Endothelial cell (in vitro differentiated cells): ENCODE results near the gene PPP1R14C. TPM values are rescaled to one million over a fixed set of nuclear protein-coding genes. Genes with fewer than 3 reads are reported as not detected.
"Not testable (repeated sequence)": the region's sequence is repeated elsewhere in the genome, so short reads cannot be mapped to it uniquely, and the experiment has no call there.

ENCODE experiments used
- DNase-seq: peaks from one replicate; pipeline ENCODE4 v3.0.0; 2021; ENCODE audit warnings: low spot score
- H3K27ac Mint-ChIP-seq: one replicate; pipeline ENCODE4 v1.8.0; 2021; ENCODE audit warnings: mixed read lengths, inconsistent platforms; ENCODE audit not compliant: unreplicated experiment
- H3K27me3 Mint-ChIP-seq: one replicate; pipeline ENCODE4 v1.8.0; 2021; ENCODE audit warnings: mild to moderate bottlenecking, moderate library complexity, mixed read lengths, inconsistent platforms; ENCODE audit not compliant: unreplicated experiment
- H3K36me3 Mint-ChIP-seq: one replicate; pipeline ENCODE4 v1.8.0; 2021; ENCODE audit warnings: mild to moderate bottlenecking, low read depth, mixed read lengths, inconsistent platforms; ENCODE audit not compliant: unreplicated experiment
- H3K4me1 Mint-ChIP-seq: one replicate; pipeline ENCODE4 v1.8.0; 2021; ENCODE audit warnings: mild to moderate bottlenecking, mixed read lengths, inconsistent platforms; ENCODE audit not compliant: unreplicated experiment
- H3K4me3 Mint-ChIP-seq: one replicate; pipeline ENCODE4 v1.8.0; 2021; ENCODE audit warnings: mild to moderate bottlenecking, mixed read lengths, inconsistent platforms; ENCODE audit not compliant: unreplicated experiment
- H3K9me3 Mint-ChIP-seq: one replicate; pipeline ENCODE4 v1.8.0; 2021; ENCODE audit warnings: mixed read lengths, inconsistent platforms; ENCODE audit not compliant: unreplicated experiment
- CTCF ChIP-seq: fragments of 200-600 bp; sonication (generic); IDR thresholded peaks from one replicate; pipeline ENCODE4 v1.5.0; 2021; ENCODE audit warnings: antibody characterized with exemption; ENCODE audit not compliant: unreplicated experiment
- total RNA-seq: library from RNA; stranded (reverse); fragmentation: NEBNext Ultra II Directional; extraction: Animal tissue kit (Norgen Biotek cat#: 25700); gene quantifications from one replicate; pipeline ENCODE4 v1.2.1, GENCODE V29; 2021; ENCODE audit not compliant: unreplicated experiment

PPP1R14C gene
- total RNA-seq, 1 donor from 2014 or later = 2.5 TPM

DNA sequence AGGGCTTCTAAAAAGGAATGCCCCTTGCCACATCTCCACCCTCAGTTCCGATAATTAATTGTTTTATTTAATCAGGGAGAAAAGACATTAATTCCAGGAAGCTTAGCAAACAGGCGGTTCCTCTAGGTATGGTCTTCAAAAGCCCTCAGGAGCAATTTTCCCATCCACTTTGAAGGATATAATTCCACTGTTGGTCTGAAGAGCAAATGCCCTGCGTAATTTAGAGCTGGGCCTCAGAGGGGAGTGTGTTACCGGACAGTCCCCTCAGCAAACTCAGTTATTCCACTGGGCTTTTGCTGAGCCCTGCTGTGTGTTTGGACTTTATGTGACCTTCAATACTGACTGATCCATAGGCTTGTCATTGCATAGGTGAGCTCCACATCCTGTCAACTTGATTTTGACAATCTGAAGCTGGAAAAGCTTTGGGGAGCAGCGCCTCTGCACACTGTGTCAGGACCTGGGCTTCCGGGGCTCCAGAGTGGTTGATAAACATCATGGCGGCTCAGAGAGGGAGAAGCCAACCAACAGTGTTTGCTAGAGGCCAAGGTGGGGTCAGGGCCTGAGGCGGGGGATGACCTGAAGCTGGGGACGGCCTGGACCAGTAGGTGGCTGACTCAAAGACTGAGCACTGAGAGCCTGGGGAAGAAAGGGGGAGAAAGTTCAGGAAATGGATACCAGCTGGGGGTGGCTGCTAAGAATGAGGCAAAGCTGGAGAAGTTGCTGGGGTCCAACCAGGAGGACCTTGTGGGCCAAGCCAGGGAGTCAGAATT, 43.5 kb downstream of the PPP1R14C start:
- Mint-ChIP-seq H3K4me1 (peaks cover 13% of the 10 kb centered on the region), H3K27me3 (peaks cover 2% of the 10 kb centered on the region), H3K36me3 (no peaks in the 10 kb centered on the region), H3K4me3 (no peak overlapping the region), H3K9me3 (peaks cover under 1% of the 10 kb centered on the region), H3K27ac (no peak overlapping the region)
- no peak for TF ChIP-seq CTCF
- DNase-seq = no peak

DNA sequence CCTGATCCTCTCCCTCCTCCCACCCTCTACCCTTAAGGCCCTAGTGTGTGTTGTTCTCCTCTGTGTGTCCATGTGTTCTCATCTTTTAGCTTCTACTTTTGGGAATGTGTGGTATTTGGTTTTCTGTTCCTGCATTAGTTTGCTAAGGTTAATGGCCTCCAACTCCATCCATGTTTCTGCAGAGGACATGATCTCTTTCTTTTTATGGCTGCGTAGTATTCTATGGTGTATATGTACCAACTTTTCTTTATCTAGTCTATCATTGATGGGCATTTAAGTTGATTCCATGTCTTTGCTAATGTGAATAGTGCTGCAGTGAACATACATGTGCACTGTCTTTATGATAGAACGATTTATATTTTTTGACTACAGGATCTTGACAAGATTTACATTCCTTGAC, 44.6 kb downstream of the PPP1R14C start:
- not testable (repeated sequence) for H3K36me3 Mint-ChIP-seq, DNase-seq, H3K27me3 Mint-ChIP-seq, H3K27ac Mint-ChIP-seq, H3K4me3 Mint-ChIP-seq, H3K9me3 Mint-ChIP-seq
- H3K4me1 Mint-ChIP-seq = peaks cover 17% of the 10 kb centered on the region

GRCh38 chr6:150189122-150189521, 46.3 kb downstream of the PPP1R14C start:
- peaks cover 10% of the 10 kb centered on the region for H3K36me3 Mint-ChIP-seq
- no peak overlapping the region for H3K4me3 Mint-ChIP-seq
- DNase-seq = no peak
- peaks cover 9% of the 10 kb centered on the region for H3K9me3 Mint-ChIP-seq
- H3K27me3 Mint-ChIP-seq = peaks cover 3% of the 10 kb centered on the region
- TF ChIP-seq CTCF = no peak
- H3K4me1 Mint-ChIP-seq = peaks cover 29% of the 10 kb centered on the region
- no peak overlapping the region for H3K27ac Mint-ChIP-seq

- peaks cover 10% of the 10 kb centered on the region for H3K36me3 Mint-ChIP-seq
- H3K27ac Mint-ChIP-seq = peak overlapping the region; percentile 8
- no peak for TF ChIP-seq CTCF
- H3K27me3 Mint-ChIP-seq = peaks cover 3% of the 10 kb centered on the region
- DNase-seq = no peak
- H3K4me3 Mint-ChIP-seq = no peak overlapping the region
- peaks cover 24% of the 10 kb centered on the region for H3K4me1 Mint-ChIP-seq
- H3K9me3 Mint-ChIP-seq = peaks cover 9% of the 10 kb centered on the region
Observed at GRCh38 chr6:150191809-150192208, 49.0 kb downstream of the PPP1R14C start.

GRCh38 chr6:150194195-150194594, 51.4 kb downstream of the PPP1R14C start:
- Mint-ChIP-seq H3K4me3 (no peak overlapping the region), H3K27me3 (peaks cover 1% of the 10 kb centered on the region), H3K4me1 (peaks cover 24% of the 10 kb centered on the region), H3K27ac (peak overlapping the region; percentile 33), H3K9me3 (peaks cover 9% of the 10 kb centered on the region), H3K36me3 (peaks cover 10% of the 10 kb centered on the region)
- TF ChIP-seq CTCF = no peak
- DNase-seq = no peak
